GM12872 (cell line): ENCODE data around the gene CPEB4.

Experiments used
- CTCF ChIP-seq: IDR thresholded peaks from 3 replicates; pipeline ENCODE4 v1.5.1; 2011; ENCODE audit warnings: low read depth, mild to moderate bottlenecking, low read length, moderate library complexity; ENCODE audit not compliant: insufficient read depth

Gene CPEB4

GRCh38 chr5:173920866-173921555 is 32.9 kb downstream of the CPEB4 start:
- no peak for TF ChIP-seq CTCF

- no peak for TF ChIP-seq CTCF
Observed at GRCh38 chr5:173922527-173922926, 34.4 kb downstream of the CPEB4 start.

GRCh38 chr5:173923218-173924095 is 35.3 kb downstream of the CPEB4 start:
- TF ChIP-seq CTCF, result no peak

DNA sequence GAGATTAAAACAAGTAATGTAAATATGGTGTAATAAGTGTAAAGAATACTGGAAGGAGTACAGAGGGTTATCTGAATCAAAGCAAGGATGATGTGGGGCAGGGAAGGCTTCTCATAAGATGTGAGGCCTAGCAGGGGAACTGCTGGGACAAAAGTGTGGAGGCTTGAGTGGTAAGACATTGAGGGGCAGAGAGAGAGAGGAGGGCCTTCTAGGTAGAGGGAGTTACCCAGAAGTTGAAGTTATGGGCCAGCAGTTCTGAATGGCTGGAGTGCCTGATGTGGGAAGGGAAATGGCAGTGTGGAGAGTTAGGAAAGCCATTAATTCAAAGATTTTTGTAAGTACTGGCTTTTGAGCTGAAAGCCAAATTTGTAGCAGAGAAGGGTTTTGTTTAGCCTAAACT is 36.8 kb downstream of the CPEB4 start:
- TF ChIP-seq CTCF, result no peak

DNA sequence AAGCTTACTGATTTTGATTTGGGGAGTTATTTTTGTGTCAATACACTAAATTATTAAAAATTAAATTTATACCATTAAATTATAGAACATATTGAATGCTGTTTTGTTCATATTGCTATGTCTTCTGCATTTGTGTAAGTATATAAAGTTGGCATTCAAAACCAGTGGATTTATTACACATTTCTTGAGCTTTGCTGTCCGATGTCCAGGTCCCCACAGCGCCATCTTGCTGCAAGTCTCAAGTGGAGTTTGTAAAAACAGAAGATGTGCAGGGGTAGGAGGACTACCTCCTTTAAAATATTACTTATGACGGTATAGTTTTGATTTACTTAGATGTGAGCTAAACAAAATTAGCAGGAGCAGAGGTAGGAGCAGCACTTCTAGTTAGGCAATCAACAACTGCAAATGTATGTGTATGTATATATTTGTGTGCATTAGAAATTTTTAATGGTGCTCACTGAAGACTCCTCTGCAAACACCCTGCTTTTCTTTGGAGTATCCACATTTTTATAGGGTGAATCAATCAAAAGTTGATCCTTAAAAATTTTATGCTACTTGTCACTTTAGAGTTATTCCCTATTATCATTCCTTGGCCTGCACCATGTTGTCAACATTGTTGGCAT is 37.4 kb downstream of the CPEB4 start:
- peak; percentile 61 for TF ChIP-seq CTCF

- TF ChIP-seq CTCF, result no peak
Observed at GRCh38 chr5:173926359-173926758, 38.2 kb downstream of the CPEB4 start.

DNA sequence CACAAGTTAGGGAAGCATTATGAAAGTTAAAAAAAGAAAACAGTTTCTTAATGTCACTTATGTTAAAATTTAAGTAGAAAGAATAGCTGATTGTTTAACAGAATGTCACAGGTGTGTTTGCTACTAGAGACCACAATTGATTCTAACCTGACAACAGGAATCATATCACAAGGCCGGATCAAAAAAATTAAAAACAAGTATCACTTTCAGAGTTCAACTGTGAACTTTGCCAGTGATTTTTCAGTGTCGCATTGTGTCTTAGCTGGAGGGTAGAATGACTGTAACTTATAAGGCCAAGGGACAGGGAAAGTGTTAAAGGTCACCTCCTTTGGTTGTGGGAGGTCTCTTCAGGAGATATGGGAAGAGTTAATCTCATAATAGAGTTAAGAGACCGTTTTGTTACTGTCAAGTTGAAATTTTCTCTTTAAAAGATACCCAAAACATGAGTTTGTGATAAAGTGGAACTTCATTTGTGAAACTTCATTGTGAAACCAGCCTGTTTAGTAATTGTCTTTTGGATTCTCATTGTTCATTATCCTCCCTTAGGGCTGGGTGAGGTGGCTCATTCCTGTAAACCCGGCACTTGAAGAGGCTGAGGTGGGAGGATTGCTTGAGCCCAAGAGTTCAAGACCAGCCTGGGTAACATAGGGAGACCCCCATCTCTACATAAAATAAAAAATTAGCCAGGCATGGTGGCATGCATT is 40.9 kb downstream of the CPEB4 start:
- no peak for TF ChIP-seq CTCF
